Gastroesophageal sphincter (tissue), 4 donors: Measurements from ENCODE around the gene DPYD. TPM values are rescaled to one million over a fixed set of nuclear protein-coding genes. Genes with fewer than 3 reads are reported as not detected.

Experiments
- ATAC-seq: fragments of 150-250 bp; one replicate; pipeline ENCODE4 v1.9.1; 2016; ENCODE audit warnings: mild to moderate bottlenecking, moderate library complexity
- H3K27ac ChIP-seq, 4 donors: fragments of 200-600 bp; sonication (generic) in 3 of 4; 1 replicate in 3 of 4; 2 replicates in 1 of 4; pipeline ENCODE4 v1.5.1; 2016 to 2019
- H3K27me3 ChIP-seq: fragments of 200-600 bp; sonication (generic); one replicate; pipeline ENCODE4 v1.5.1; 2019
- H3K36me3 ChIP-seq, 2 donors: fragments of 200-600 bp; sonication (generic); one replicate each; pipeline ENCODE4 v1.5.1; 2019; ENCODE audit warnings: control low read depth in 1 of 2
- H3K4me1 ChIP-seq, 3 donors: fragments of 200-600 bp; sonication (generic); 1 replicate in 2 of 3; 2 replicates in 1 of 3; pipeline ENCODE4 v1.5.1; 2016 to 2019; ENCODE audit warnings: control low read depth in 2 of 3
- H3K4me3 ChIP-seq, 2 donors: fragments of 200-600 bp; sonication (generic); one replicate each; pipeline ENCODE4 v1.5.1; 2019; ENCODE audit warnings: mild to moderate bottlenecking in 1 of 2, moderate library complexity in 1 of 2
- H3K9me3 ChIP-seq, 3 donors: fragments of 200-600 bp; sonication (generic); one replicate each; pipeline ENCODE4 v1.5.1; 2017 to 2019; ENCODE audit warnings: control low read depth in 2 of 3
- EP300 ChIP-seq: sonication (generic); formaldehyde crosslinking; IDR thresholded peaks from one replicate; pipeline ENCODE4 v1.6.1; 2017; ENCODE audit warnings: antibody characterized with exemption, mild to moderate bottlenecking
- POLR2A ChIP-seq, 2 donors: fragments of 450-650 bp; IDR thresholded peaks; one replicate each; pipeline ENCODE4 v1.6.1; 2017; ENCODE audit warnings: antibody characterized with exemption in 2 of 2, mild to moderate bottlenecking in 2 of 2, moderate library complexity in 1 of 2
- POLR2AphosphoS5 ChIP-seq: sonication (generic); formaldehyde crosslinking; IDR thresholded peaks from one replicate; pipeline ENCODE4 v1.6.1; 2017; ENCODE audit warnings: antibody characterized with exemption
- WGBS, 2 donors: methylation state at CpG; one replicate each; pipeline ENCODE4 v1.1.5; 2018; ENCODE audit warnings: low coverage in 1 of 2; 5-methylcytosine and 5-hydroxymethylcytosine counted together
- total RNA-seq, 4 donors: library from RNA; depleted of rRNA; stranded (reverse); fragments of >200 nt; gene quantifications; one replicate each; pipeline ENCODE4 v1.1.0, GENCODE V29; 2016
- TF ChIP-seq, protein P1 (sequence below), 4 experiments: fragments of 200-600 bp in 2 of 4; fragments of 450-650 bp in 2 of 4; sonication (generic) in 1 of 4; IDR thresholded peaks; one replicate each; pipeline ENCODE4 v1.5.1; 2017 to 2019; ENCODE audit warnings: antibody characterized with exemption in 4 of 4, mild to moderate bottlenecking in 2 of 4, moderate library complexity in 2 of 4

Gene DPYD
- total RNA-seq, 4 donors from 2014 or later = 31.2 to 53.0 (median 43.2) TPM

DNA sequence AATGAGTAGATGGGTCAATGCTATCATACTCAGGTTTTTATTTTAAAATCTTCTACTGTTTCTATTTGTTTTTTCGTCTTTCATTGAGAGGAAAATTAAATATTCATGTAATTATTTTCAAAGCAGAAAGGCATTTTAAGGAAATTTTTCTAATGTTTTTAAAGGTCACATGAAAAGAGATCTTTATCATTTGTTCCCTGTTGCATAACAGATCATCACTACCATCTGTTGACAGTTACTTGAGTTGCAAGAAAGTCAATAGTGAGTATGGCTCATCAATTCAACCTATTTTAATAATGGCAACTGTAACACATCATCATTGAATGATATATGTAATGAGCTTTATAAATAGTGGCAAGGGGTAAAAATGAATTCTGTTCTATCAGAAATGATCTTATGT lies 369.7 kb downstream of the DPYD start:
- Histone ChIP-seq H3K9me3 (no peaks in the 10 kb centered on the region), H3K4me3 (no peak overlapping the region), H3K4me1 (no peaks in the 10 kb centered on the region), H3K27me3 (no peaks in the 10 kb centered on the region), H3K36me3 (peaks cover 0 to 8% of the 10 kb centered on the region in 2 donors), H3K27ac (no peak overlapping the region)
- 80% methylated on average over 1 of the region's 1 CpG; no CpG with 5 or more reads in 1 of the 2 donors for WGBS, 2 donors
- no peak for ATAC-seq
- TF ChIP-seq POLR2A (IDR thresholded peaks at IDR 0.05) (no peak), EP300 (no peak)
- TF ChIP-seq, protein P1, sequence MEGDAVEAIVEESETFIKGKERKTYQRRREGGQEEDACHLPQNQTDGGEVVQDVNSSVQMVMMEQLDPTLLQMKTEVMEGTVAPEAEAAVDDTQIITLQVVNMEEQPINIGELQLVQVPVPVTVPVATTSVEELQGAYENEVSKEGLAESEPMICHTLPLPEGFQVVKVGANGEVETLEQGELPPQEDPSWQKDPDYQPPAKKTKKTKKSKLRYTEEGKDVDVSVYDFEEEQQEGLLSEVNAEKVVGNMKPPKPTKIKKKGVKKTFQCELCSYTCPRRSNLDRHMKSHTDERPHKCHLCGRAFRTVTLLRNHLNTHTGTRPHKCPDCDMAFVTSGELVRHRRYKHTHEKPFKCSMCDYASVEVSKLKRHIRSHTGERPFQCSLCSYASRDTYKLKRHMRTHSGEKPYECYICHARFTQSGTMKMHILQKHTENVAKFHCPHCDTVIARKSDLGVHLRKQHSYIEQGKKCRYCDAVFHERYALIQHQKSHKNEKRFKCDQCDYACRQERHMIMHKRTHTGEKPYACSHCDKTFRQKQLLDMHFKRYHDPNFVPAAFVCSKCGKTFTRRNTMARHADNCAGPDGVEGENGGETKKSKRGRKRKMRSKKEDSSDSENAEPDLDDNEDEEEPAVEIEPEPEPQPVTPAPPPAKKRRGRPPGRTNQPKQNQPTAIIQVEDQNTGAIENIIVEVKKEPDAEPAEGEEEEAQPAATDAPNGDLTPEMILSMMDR (IDR thresholded peaks at IDR 0.05) = no peak

DNA sequence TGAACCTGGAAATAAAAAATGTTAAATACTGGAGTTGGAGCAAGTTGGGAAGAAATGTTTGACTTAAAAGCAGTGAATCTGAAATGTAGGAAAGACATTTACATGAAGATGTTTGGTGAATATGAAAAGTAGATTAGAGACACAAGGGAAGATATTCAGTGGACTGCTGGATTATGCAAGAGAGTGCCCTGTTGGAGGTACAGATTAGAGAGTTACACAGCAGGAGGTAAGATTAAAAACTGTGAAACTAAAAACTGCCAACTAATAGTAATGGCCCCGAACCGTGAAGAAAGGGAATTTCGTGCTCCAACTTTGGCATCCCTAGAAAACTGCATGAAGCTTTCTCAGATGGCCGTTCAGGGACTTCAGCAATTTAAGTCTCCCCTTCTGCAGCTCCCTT lies 375.4 kb downstream of the DPYD start:
- TF ChIP-seq POLR2AphosphoS5 (no peak), EP300 (no peak), POLR2A (IDR thresholded peaks at IDR 0.05) (no peak)
- TF ChIP-seq, protein P1 (IDR thresholded peaks at IDR 0.05) = no peak
- H3K27ac ChIP-seq = no peak overlapping the region
- peaks cover 0 to 14% of the 10 kb centered on the region in 2 donors for H3K36me3 ChIP-seq
- WGBS, 2 donors = 86 to 89% methylated on average over 4 of the region's 4 CpGs
- no peaks in the 10 kb centered on the region for H3K27me3 ChIP-seq
- no peaks in the 10 kb centered on the region for H3K4me1 ChIP-seq
- no peak for ATAC-seq
- no peaks in the 10 kb centered on the region for H3K9me3 ChIP-seq
- no peak overlapping the region for H3K4me3 ChIP-seq

DNA sequence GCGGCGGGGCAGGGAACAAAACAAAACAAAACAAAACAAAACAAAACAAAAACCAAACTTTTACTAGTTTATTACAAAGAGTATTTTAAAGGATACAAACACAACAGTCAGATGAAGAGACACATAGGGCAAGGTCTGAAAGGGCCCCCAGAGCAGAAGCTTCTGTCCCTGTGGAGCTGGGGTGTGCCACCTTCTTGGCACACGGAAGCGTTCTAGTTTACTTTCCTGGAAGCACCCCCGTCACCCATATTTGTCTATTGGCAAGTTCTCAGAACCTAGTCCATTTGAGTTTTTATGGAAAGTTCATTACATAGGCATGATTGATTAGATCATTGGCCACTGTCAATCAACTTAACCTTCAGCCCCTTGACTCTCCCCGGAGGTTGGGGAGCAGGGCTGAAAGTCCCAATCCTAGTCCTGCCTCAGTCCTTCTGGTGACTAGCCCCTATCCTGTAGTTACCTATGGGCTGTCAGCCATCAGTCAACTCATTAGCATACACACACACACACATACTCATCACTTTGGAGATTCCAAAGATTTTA lies 380.4 kb downstream of the DPYD start:
- H3K36me3 ChIP-seq = peaks cover 0 to 6% of the 10 kb centered on the region in 2 donors
- TF ChIP-seq, protein P1 (IDR thresholded peaks at IDR 0.05) = no peak
- no peak for TF ChIP-seq EP300
- TF ChIP-seq POLR2A (IDR thresholded peaks at IDR 0.05) = no peak
- no peak for TF ChIP-seq POLR2AphosphoS5
- no peak overlapping the region for H3K27ac ChIP-seq
- no peaks in the 10 kb centered on the region for H3K27me3 ChIP-seq
- no peak for ATAC-seq
- WGBS, 2 donors = 86 to 92% methylated on average over 3 to 5 of the region's 6 CpGs
- no peaks in the 10 kb centered on the region for H3K4me1 ChIP-seq
- H3K9me3 ChIP-seq = no peaks in the 10 kb centered on the region
- no peak overlapping the region for H3K4me3 ChIP-seq

DNA sequence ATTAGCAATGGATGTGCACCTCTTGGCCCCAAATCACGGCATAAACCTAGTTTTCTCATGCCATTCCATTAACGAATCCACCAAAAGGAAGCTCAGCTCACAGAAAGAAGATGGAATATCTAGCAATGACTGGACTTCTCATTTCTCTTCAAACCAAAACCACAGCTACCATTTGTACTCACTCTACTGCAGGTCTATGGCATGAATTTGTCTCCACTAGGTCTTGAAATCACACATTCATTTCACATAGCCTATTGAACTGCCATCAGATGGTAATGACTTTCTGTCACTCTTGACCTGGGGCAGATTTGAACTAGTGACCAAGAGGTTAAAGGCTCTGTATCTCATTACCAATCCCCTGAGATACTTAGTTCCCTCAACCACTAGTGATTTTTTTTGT lies 382.7 kb downstream of the DPYD start:
- H3K4me1 ChIP-seq = no peaks in the 10 kb centered on the region
- H3K9me3 ChIP-seq = no peaks in the 10 kb centered on the region
- H3K27me3 ChIP-seq = no peaks in the 10 kb centered on the region
- 97 to 100% methylated on average over 1 to 2 of the region's 2 CpGs for WGBS, 2 donors
- H3K27ac ChIP-seq = no peak overlapping the region
- TF ChIP-seq, protein P1 (IDR thresholded peaks at IDR 0.05) = no peak
- no peak for TF ChIP-seq EP300
- TF ChIP-seq POLR2AphosphoS5 = no peak
- no peak for TF ChIP-seq POLR2A (IDR thresholded peaks at IDR 0.05)
- no peak overlapping the region for H3K4me3 ChIP-seq
- no peak for ATAC-seq
- no peaks in the 10 kb centered on the region for H3K36me3 ChIP-seq

- Histone ChIP-seq H3K4me1 (no peaks in the 10 kb centered on the region), H3K27me3 (no peaks in the 10 kb centered on the region), H3K9me3 (no peaks in the 10 kb centered on the region), H3K36me3 (no peaks in the 10 kb centered on the region), H3K4me3 (no peak overlapping the region), H3K27ac (no peak overlapping the region)
- 89 to 100% methylated on average over 2 of the region's 2 CpGs for WGBS, 2 donors
- no peak for ATAC-seq
- TF ChIP-seq EP300 = no peak
- TF ChIP-seq, protein P1 (IDR thresholded peaks at IDR 0.05) = no peak
- no peak for TF ChIP-seq POLR2A (IDR thresholded peaks at IDR 0.05)
- no peak for TF ChIP-seq POLR2AphosphoS5
Observed at GRCh38 chr1:97533358-97533757, 387.5 kb downstream of the DPYD start.
